Ascending aorta (tissue), 2 donors: ENCODE measurements around the gene TMPRSS3. TPM values are rescaled to one million over a fixed set of nuclear protein-coding genes. Genes with fewer than 3 reads are reported as not detected.

ENCODE experiments used
- DNase-seq, 2 donors: peaks; one replicate each; pipeline ENCODE4 v3.0.0-alpha.2; 2019; ENCODE audit warnings: low spot score in 2 of 2
- H3K27ac ChIP-seq, 2 donors: fragments of 200-600 bp; sonication (generic); one replicate each; pipeline ENCODE4 v1.5.1; 2016 to 2017; ENCODE audit warnings: mild to moderate bottlenecking in 1 of 2
- H3K27me3 ChIP-seq: fragments of 200-600 bp; sonication (generic); one replicate; pipeline ENCODE4 v1.5.1; 2017
- H3K36me3 ChIP-seq, 2 donors: fragments of 200-600 bp; sonication (generic); one replicate each; pipeline ENCODE4 v1.5.1; 2016
- H3K4me1 ChIP-seq, 2 donors: fragments of 200-600 bp; sonication (generic); one replicate each; pipeline ENCODE4 v1.5.1; 2016 to 2017; ENCODE audit warnings: mild to moderate bottlenecking in 1 of 2
- H3K4me3 ChIP-seq, 2 donors: fragments of 200-600 bp; sonication (generic); one replicate each; pipeline ENCODE4 v1.5.1; 2016 to 2017; ENCODE audit warnings: mild to moderate bottlenecking in 1 of 2
- H3K9me3 ChIP-seq, 2 donors: fragments of 200-600 bp; sonication (generic); one replicate each; pipeline ENCODE4 v1.5.1; 2016
- intact Hi-C: fragments of 100-400 bp; cut with DNase I; formaldehyde crosslinking; loops from one replicate; pipeline ENCODE4 v1.15.1; 2023
- total RNA-seq: library from RNA; depleted of rRNA; stranded (reverse); fragments of >200 nt; gene quantifications from one replicate; pipeline ENCODE4 v1.1.0, GENCODE V29; 2016
- TF ChIP-seq, protein P1 (sequence below), 3 experiments: fragments of 200-600 bp in 2 of 3; fragments of 450-650 bp in 1 of 3; sonication (generic) in 2 of 3; IDR thresholded peaks; one replicate each; pipeline ENCODE4 v1.5.1; 2016 to 2019; ENCODE audit warnings: antibody characterized with exemption in 3 of 3, mild to moderate bottlenecking in 1 of 3, moderate library complexity in 1 of 3

TMPRSS3 gene
- total RNA-seq, 1 donor from 2014 or later = not detected

DNA sequence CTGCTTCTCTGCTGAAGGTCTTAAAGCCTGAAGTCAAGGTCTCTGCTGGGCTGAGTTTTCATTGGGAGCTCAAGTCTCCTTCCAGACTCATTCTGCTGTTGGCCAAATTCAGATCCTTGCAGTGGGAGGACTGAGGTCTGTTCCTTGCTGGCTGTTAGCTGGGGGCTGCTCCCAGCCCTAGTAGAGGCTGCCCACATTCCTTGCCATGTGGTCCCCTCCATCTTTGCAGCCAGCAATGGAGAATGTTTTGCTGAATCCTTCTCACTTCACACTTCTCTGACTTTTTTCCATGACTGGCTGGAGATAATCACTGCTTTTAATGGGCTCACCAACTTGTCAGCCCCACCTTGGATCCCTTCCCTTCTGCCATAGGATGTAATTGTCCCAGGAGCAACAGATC, 41.1 kb upstream of the TMPRSS3 start:
- DNase-seq = no peak
- H3K4me1 ChIP-seq = no peaks in the 10 kb centered on the region
- H3K27me3 ChIP-seq = no peaks in the 10 kb centered on the region
- H3K27ac ChIP-seq = no peak overlapping the region
- intact Hi-C loops = no loop called here
- TF ChIP-seq, protein P1, sequence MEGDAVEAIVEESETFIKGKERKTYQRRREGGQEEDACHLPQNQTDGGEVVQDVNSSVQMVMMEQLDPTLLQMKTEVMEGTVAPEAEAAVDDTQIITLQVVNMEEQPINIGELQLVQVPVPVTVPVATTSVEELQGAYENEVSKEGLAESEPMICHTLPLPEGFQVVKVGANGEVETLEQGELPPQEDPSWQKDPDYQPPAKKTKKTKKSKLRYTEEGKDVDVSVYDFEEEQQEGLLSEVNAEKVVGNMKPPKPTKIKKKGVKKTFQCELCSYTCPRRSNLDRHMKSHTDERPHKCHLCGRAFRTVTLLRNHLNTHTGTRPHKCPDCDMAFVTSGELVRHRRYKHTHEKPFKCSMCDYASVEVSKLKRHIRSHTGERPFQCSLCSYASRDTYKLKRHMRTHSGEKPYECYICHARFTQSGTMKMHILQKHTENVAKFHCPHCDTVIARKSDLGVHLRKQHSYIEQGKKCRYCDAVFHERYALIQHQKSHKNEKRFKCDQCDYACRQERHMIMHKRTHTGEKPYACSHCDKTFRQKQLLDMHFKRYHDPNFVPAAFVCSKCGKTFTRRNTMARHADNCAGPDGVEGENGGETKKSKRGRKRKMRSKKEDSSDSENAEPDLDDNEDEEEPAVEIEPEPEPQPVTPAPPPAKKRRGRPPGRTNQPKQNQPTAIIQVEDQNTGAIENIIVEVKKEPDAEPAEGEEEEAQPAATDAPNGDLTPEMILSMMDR (IDR thresholded peaks at IDR 0.05) = no peak
- peaks cover 0 to 10% of the 10 kb centered on the region in 2 donors for H3K9me3 ChIP-seq
- no peak overlapping the region for H3K4me3 ChIP-seq
- H3K36me3 ChIP-seq = no peaks in the 10 kb centered on the region

- Histone ChIP-seq H3K9me3 (peaks cover 0 to 10% of the 10 kb centered on the region in 2 donors), H3K36me3 (no peaks in the 10 kb centered on the region), H3K4me3 (no peak overlapping the region), H3K27ac (no peak overlapping the region), H3K27me3 (no peaks in the 10 kb centered on the region), H3K4me1 (no peaks in the 10 kb centered on the region)
- intact Hi-C loops = no loop called here
- DNase-seq = no peak
- TF ChIP-seq, protein P1 (IDR thresholded peaks at IDR 0.05) = no peak
These were observed 40.0 kb upstream of the TMPRSS3 start for GRCh38 chr21:42435833-42436232.

GRCh38 chr21:42435401-42435800, 39.5 kb upstream of the TMPRSS3 start:
- Histone ChIP-seq H3K27me3 (no peaks in the 10 kb centered on the region), H3K36me3 (no peaks in the 10 kb centered on the region), H3K4me3 (no peak overlapping the region), H3K27ac (no peak overlapping the region), H3K9me3 (peaks cover 0 to 10% of the 10 kb centered on the region in 2 donors), H3K4me1 (no peaks in the 10 kb centered on the region)
- no peak for DNase-seq
- TF ChIP-seq, protein P1 (IDR thresholded peaks at IDR 0.05) = no peak
- intact Hi-C loops = no loop called here

GRCh38 chr21:42434884-42435283, 39.0 kb upstream of the TMPRSS3 start:
- Histone ChIP-seq H3K27me3 (no peaks in the 10 kb centered on the region), H3K27ac (no peak overlapping the region), H3K4me3 (no peak overlapping the region), H3K36me3 (no peaks in the 10 kb centered on the region), H3K4me1 (no peaks in the 10 kb centered on the region), H3K9me3 (peaks cover 0 to 10% of the 10 kb centered on the region in 2 donors)
- TF ChIP-seq, protein P1 (IDR thresholded peaks at IDR 0.05) = no peak
- intact Hi-C loops = no loop called here
- DNase-seq = no peak

GRCh38 chr21:42433946-42434551, 38.2 kb upstream of the TMPRSS3 start:
- no peaks in the 10 kb centered on the region for H3K27me3 ChIP-seq
- TF ChIP-seq, protein P1 (IDR thresholded peaks at IDR 0.05) = no peak

DNA sequence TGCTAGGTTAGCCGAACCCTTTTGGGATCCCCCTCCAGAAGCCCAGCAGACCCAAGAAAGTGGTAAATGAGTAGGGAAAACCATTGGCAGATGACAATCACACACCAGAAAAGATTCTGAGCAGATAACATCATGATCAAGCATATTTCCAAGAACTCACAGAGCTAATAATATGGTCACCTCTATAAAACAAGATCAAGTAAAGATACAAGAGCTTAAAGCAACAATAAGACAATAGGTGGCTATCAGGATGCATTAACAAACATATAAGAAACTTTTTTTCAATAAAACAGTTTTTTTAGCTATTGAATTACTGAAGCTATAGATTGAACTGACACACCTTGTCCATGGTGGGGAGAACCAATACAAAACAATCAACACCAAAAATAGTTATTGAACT, 36.8 kb upstream of the TMPRSS3 start:
- intact Hi-C loops = no loop called here
- no peak for DNase-seq
- Histone ChIP-seq H3K27me3 (no peaks in the 10 kb centered on the region), H3K27ac (no peak overlapping the region), H3K4me1 (no peaks in the 10 kb centered on the region), H3K9me3 (peaks cover 0 to 10% of the 10 kb centered on the region in 2 donors), H3K4me3 (no peak overlapping the region), H3K36me3 (no peaks in the 10 kb centered on the region)
- TF ChIP-seq, protein P1 (IDR thresholded peaks at IDR 0.05) = no peak

More at GRCh38 chr21:42433946-42434551, 38.2 kb upstream of the TMPRSS3 start:
- Histone ChIP-seq H3K9me3 (peaks cover 0 to 10% of the 10 kb centered on the region in 2 donors), H3K27ac (no peak overlapping the region), H3K4me3 (no peak overlapping the region), H3K4me1 (no peaks in the 10 kb centered on the region), H3K36me3 (no peaks in the 10 kb centered on the region)
- no peak for DNase-seq
- intact Hi-C loops = no loop called here
